Measurements from ENCODE around the gene BRF1.

BRF1 gene

DNA sequence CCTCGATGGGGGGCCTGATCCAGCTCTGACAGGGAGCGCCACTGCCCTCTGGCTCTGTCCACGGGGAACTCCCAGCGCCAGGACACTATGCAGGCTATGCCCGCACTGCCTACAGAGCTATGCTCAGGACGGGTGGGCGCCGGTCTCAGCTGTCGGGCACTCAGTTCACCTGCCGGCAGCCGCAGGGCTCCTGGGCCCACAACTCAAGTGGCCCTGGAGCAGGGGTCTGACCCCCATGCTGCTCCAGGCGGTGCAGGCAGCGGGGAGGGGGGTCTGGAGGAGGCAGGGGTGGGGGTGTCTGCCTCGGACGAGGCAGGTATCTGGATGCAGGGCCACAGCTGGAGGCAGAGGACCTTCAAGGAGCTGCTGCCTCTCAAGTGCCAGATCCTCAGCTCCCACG lies 91.2 kb downstream of the BRF1 start:
- DNase-seq (ENCODE audit: low read depth) = no peak

DNA sequence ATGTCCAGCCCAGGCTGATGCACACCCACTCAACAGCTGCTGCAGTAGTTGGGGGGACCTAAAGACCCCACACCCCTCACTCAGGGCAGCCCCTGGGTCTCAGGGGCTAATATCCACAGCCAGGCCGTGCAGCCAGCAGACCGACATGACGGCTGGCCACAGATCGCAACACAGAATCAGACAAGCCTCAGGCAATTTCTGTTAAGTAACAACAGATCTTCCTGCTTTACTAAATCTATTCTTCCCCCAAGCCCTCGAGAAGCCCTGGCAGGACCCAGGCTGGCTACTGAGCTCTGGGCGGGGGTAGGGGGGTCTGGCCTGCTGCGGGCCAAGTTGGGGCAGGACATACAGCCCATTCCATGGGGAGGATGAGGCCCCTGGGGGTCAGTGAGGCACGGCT lies 91.7 kb downstream of the BRF1 start:
- no peak for DNase-seq (ENCODE audit: low read depth)

- DNase-seq (ENCODE audit: low read depth) = no peak
Observed at GRCh38 chr14:105208738-105209075, 92.1 kb downstream of the BRF1 start.

DNA sequence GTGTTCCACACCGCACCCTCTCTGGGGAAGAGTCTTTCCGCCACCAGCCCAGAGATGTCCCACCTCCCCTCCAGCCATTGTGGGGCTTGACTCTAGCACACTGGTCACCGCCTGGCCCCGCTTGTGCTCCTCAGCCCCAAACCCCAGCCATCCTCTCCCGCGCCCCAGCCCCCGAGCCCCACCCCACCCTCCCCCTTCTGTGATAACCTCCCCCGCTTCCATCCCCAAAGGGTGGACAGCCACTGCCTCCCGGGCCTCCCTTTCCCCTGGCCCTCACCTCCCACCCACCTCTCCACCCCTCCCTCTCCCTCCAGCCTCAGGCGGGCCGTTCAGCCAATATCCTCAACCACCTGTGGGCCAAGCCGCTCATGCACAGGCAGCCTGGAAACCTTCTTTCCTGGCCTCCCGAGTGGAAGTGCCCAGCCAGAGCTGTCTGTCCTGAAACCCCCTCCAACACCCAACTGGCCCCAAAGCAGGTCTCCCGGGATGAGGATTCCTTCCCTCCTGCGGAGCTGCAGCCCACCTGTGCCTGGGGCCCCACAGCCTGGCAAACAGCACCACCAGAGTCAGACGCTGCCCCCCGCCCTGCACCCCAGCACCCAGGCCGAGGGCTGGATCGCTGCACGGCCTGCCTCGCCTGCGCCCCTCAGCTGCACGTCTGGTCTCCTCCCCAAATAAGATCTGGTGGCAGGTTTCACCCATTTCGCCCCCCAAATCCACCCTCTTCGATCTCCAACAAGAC lies 92.6 kb downstream of the BRF1 start:
- no peak for DNase-seq (ENCODE audit: low read depth)

DNA sequence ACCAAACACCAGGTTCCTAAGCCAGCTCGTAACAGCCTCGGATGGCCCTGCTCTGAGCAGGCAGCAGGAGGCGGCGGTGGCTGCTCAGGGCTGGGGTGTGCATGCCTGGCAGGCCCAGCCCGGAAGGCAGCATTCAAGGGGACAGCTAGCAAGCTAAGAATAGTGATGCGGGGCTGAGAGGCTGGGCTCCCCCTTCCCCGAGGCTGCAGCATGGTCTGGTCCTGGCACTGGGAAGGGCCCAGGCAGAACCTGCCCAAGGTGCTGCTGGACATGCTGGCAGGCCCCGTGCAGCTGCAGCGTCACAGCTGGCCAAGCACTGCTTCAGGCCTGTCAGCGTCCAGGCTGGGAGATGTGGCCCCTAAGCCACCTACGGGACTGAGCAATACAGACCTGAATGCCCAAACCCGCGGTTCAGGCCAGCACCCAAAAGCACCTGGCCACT lies 93.3 kb downstream of the BRF1 start:
- no peak for DNase-seq (ENCODE audit: low read depth)

GRCh38 chr14:105206873-105207272 lies 93.9 kb downstream of the BRF1 start:
- DNase-seq (ENCODE audit: low read depth) = no peak

DNA sequence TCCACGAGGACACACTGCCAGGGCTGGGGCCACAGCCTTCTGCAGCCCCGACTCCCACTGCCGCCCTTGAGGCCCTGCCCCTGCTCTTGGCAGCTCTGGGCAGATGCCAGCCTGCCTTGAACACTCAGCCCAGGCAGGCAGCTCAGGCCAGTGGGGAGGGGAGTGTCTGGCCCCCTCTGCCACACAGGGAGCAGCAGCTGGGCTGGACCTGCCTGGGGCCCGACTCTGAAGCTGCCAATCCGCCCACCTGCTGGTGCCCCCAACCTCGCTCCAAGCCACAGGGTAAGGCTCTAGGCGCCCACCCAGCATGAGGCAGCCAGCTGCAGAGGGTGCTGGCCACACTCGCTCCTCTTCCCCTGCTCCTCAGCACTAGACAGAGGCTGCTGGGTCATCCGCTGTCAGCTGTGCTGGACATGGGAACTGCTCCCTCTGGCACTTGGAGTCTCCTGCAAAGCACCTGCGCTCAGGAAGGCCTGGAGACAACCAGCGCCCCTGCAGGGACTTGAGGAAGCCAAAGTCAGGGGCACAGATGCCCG lies 95.1 kb downstream of the BRF1 start:
- DNase-seq (ENCODE audit: low read depth) = no peak

DNA sequence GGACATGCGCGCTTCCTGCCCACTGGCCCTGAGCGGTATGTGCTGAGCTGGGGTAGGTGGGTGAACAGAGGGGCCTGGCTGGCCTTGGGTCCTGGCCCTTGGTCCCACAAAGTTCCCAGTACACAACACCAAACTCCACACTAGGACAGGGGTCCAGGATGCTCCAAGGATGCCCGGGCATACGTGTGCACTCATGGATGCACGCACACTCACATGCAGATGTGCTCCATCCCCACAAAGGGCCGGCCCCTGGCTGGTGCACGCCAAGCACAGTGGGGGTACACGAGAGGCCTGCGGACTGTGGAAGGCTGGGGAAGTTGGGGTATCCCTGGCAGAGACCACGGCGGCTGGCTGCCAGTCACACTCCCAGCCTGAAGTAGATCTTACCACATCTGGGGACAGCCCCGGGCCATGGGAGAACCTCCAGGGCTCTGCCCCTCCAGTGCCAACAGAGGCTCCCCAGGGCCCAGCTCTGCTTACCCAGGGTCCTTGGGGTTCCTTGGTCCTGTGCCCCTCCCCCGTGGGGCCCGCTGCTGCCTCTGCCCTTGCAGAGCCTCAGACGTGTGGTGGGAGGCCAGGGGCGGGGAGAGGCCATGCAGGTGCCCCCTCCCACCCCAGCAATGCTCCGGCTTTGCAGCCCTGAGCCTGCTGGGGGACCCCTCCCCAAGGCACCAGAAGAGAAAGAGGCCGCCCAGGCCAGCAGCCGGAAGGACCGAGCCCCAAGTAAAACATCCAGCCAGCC lies 95.7 kb downstream of the BRF1 start:
- no peak for DNase-seq (ENCODE audit: low read depth)

DNA sequence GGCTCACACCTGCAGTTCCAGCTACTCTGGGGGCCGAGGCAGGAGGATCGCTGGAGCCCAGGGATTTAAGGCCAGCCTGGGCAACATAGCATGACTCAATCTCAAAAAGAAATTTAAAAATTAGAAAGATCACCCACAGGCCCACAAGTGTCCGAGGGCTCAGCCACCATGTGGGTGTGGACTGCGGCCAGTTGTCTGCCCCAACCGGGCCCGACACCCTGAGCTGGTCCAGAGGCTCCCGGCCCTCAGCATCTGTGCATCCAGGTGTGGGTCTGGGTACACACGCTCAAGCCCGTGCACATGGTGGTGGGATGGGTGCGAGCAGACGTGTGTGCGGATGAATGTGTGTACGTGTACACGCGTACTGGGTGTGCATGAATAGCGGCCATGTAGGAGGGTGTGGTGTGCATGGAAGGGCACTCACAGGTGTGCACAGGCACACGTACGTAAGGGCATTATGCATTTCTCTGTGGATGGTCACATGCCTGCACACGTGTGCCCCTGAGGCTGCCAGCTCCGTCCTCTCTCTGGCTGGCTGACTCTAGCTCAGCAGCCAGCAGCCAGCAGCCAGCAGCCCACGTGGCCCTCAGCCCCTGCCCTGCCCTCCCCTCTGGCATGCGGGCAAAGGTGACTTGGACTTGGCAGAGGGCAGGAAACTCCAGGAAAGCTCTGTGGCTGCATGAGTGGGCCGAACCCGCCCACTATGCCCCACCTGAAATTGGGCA lies 96.4 kb downstream of the BRF1 start:
- DNase-seq (ENCODE audit: low read depth) = no peak

DNA sequence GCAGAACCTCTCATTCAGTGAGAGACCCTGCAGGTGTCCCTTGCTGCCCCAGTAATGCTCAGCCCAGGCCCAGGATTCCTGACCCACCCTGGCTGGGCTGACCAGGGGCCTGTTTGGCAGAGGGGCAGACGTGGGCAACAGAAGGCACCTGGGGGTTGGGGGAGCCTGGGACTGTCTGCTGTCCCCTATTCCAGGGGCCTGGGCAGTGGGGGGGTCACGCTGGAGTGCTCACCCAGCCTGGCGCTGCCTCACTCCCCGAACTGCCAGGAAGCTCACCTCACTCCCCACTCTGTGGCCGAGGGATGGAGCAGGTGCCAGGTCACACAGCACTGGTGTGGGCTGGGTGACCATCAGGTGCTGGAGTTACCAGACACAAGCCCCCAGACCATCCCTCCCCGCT lies 97.1 kb downstream of the BRF1 start:
- no peak for DNase-seq (ENCODE audit: low read depth)

DNA sequence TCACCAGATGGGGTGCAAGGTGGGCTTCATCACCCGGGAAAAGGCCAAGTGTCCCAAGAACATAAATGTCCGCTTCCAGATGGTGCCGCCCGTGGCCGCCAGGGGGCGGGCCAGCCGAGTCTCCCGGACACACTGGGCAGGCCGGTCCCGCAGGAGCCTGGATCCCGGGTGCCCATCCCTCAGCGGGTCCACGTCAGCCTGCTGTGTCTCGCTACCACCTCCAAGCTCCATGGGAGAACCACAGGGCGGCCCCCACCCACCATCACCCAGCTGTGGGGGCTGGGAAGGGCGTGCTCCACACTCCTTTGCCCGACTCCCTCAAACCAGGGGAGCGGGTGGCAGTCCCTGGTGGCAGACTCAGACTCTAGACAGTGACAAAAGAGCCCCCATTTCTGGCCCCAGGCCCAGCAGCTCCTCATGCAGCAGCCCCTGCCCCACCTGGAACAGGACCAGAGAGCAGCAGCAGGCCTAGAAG lies 97.7 kb downstream of the BRF1 start:
- DNase-seq (ENCODE audit: low read depth) = peak; percentile 69

- no peak for DNase-seq (ENCODE audit: low read depth)
Observed at GRCh38 chr14:105201925-105202513, 98.8 kb downstream of the BRF1 start.

- no peak for DNase-seq (ENCODE audit: low read depth)
Observed at GRCh38 chr14:105201156-105201924, 99.5 kb downstream of the BRF1 start.

DNA sequence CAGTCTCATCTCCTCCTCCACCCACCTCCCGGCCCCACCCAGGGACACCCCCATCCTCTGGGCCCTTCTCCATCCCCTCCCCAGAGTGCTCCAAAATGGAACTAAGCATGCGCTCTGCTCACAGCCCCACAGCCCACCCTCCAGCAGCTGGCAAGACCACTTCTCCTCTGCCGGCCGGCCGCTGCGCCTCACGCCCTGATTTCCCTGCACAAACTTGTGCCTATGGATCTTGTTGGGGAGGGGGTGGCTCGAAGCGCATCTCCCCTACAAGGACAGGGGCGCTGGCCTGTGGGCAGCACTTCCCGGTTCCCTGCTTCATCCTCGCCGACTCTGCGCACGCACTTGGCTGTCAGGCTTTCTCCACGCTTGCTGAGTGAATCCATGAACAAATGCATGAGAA lies 100.2 kb downstream of the BRF1 start:
- DNase-seq (ENCODE audit: low read depth) = no peak

DNA sequence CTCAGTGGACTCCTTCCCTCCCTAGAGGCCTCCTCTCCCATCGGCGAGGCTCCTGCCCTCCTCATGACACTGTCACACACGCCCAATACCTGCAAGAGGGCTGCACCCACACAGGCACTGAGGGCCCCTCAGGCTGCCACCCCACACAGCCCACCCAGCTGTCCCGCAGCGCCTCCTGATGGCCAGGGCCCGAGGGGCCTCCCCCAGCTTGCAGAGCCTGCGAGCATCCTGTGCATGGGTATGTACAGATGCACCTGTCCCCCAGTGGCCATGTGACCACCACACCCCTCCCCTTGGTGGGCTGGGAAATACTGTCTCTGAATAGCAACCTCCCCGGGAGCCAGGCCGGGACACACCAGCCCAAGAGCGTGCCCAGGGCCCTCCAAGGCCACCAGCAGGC lies 100.7 kb downstream of the BRF1 start:
- no peak for DNase-seq (ENCODE audit: low read depth)

GRCh38 chr14:105199093-105199492 lies 101.7 kb downstream of the BRF1 start:
- DNase-seq (ENCODE audit: low read depth) = no peak

- no peak for DNase-seq (ENCODE audit: low read depth)
Observed at GRCh38 chr14:105198588-105198987, 102.2 kb downstream of the BRF1 start.

GRCh38 chr14:105197211-105197641 lies 103.6 kb downstream of the BRF1 start:
- DNase-seq (ENCODE audit: low read depth) = peak; percentile 83

DNA sequence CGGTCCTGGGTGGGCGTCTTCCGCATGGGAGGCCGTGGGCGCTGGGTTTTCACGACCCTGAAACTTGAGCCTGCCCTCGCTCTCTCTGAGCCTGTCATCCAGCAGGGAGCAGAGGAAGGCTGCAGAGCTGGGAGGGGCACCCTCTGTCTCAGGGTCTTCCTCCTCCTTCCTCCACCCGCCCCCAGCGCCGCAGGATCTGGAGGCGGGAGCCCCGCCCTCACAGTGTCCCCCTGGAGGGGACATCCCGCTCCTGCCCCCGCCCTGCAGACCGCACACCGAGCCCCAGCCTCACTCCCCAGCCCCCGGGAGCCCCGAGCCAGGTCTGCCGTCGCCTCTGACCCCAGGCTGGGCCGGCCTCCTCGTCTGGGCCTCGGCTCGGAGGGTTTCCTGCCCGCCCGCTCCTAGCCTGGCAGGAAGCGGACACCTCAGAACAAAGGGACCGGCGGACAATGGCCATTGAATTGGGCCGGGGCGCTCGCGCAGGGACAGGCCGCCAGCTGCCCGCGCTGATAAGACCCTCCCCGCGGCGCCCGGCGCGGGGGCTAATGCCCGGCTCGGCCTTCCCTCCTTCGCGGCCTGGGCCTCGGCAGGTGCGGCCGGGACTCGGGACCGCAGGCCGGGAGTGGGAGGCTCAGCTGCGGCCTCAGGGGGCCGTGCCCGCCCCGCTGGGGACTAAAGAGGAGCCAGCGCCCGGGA lies 104.4 kb downstream of the BRF1 start:
- DNase-seq (ENCODE audit: low read depth) = no peak

GRCh38 chr14:105195522-105196264 lies 105.1 kb downstream of the BRF1 start:
- DNase-seq (ENCODE audit: low read depth) = no peak
